ENCODE results near the gene MRPL39. TPM values are rescaled to one million over a fixed set of nuclear protein-coding genes. Genes with fewer than 3 reads are reported as not detected.
"Not testable (repeated sequence)": the region's sequence is repeated elsewhere in the genome, so short reads cannot be mapped to it uniquely, and the experiment has no call there.

The MRPL39 gene
- 26.9 and 31.6 TPM in 2 replicates for total RNA-seq

DNA sequence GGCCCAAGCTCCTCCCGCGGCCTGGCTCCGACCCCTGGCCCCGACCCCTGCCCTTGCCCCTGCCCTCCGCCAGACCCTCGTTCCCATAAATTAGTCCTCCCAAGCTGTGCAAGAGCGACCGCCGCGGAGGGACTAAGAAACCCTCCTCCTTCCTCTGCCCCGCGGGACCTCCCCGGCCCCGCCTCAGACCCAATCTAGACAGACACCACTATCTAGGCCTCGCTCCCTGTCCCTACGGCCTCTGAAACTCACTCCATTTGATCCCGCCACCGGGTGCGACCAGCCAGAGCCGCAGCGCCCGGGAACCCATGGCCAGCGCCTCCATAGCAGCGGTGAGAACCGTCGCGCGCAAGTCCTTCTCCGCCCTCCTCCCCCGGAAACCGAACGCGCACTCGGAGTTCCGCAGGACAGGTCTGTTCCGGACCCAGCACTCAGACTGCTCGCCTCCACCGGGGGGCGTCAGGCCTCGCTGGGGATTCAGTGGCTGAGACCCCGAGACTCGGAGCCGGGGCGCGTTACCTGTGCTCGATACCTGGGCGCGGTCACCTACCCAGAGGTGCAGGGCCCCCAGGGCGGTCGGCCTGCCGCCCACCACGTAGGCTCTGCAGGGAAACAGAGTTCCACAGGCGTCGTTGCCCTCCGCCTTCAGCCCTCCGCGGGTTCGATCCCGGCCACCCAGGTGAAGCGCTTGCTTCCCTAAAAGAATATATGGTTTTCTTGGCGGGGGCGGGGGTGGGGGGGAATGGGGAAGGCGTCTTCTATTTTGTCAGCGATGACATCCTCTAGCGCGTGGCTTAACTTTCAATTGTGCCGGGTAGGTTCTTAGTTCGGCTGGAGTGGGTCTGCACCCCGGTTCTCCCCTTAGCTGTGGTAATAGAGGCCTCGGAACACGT, at the start of gene MRPL39:
TSS of gene MRPL39 (minus strand) at position 331 of the 893 bp plus-strand sequence. CDS start at position 325, 6 bp downstream.
- intact Hi-C loops (cut with micrococcal nuclease) = loop anchor here (1.0 to 5.0 kb wide), 12 partner anchors 32 to 1235 kb away; partner anchors contain the start of genes APP, ATP5PF, GABPA and JAM2

DNA sequence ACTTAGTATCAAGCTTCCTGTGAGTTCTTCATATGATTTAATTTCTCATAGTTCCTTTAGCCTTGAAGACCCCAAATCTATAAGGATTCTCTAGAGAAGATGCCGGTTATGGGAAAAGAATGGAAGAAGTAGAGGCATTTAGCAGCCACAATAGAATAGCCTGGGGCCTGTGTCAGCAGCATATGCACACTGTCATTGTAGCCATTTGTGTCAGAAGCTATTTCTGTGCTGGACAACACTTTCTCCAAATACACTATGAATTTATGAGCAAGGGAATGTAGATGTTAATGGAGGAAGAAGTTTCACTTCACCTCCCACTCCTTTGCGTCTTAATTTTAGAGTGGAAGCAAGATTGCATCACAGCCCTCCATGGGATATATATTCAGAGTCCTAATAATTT, 49.1 kb upstream of the MRPL39 start:
- intact Hi-C loops (cut with micrococcal nuclease) = no loop called here

DNA sequence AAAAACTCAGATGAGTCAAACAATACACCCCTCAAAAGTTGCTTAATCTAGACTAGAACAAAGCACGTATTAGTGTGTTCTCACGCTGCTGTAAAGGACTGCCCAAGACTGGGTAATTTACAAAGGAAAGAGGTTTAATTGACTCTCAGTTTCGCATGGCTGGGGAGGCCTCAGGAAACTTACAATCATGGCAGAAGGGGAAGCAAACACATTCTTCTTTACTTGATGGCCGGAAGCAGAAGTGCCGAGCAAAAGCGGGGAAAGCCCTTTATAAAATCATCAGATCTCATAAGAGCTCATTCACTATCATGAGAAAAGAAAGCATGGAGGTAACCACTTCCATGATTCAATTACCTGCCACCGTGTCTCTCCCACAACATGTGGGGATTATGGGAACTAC, 41.9 kb upstream of the MRPL39 start:
- intact Hi-C loops (cut with micrococcal nuclease) = no loop called here

- intact Hi-C loops (cut with micrococcal nuclease) = no loop called here
Observed at GRCh38 chr21:25647647-25648046, 40.4 kb upstream of the MRPL39 start.

GRCh38 chr21:25646474-25646873, 39.2 kb upstream of the MRPL39 start:
- intact Hi-C loops (cut with micrococcal nuclease) = no loop called here

DNA sequence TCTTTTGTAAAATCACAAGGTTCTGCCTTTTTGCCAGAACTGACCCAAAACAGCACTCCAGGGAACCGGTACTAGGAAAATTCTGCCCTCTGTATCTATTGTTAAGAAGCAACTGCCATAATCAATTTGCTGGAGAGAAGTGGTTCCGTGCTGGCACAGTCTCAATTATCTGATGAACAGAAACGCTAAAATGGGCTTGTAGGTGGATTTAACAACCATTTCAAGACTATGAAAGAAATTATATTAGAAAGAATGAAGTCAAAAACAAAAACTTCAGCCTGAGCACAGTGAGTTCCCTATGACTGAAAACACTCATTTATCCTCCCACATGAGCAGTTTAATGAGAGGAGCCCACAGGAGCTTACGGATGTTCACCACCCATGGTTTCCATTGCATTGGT, 36.2 kb upstream of the MRPL39 start:
- intact Hi-C loops (cut with micrococcal nuclease) = loop anchor here (5.0 kb wide), 1 partner anchor 69 kb away; no protein-coding TSS in a partner anchor

- intact Hi-C loops (cut with micrococcal nuclease) = loop anchor here (5.0 kb wide), 1 partner anchor 71 kb away; no protein-coding TSS in a partner anchor
Observed at GRCh38 chr21:25640943-25641292, 33.6 kb upstream of the MRPL39 start.

DNA sequence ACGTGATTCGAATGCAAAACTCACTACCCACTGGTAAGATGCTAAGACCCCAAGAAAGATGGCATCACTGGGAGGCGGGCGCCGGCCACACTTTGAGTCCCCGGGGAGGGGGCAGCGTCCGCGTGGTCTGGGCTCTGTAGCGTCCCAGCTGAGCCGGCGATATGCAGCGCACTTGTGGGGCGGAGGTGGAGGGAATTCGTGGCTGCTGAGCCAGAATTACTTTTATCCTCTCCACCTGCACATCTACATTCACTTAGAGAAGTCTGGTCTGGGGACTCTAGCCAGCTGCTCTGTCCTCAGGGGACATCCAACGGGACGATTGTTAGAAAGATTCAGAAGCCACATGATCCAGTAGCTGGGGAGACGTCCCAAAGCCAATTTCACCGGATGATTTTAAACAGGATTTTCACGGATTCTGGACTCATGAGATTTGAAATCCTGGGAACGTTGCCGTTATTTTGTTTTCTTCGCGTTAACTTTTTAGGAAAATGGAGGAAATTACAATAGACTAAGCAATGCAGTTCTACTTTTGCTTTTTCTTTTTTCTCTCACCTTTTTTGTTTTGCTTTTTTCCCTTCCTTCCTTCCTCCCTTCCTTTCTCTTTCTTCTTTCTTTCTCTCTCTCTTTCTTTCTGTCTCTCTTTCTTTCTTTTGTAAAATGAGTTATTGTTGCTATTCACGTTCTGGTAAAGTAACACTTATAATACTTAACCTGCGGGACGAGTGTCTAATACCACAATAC, 33.1 kb upstream of the MRPL39 start:
- intact Hi-C loops (cut with micrococcal nuclease) = loop anchor here (5.0 kb wide), 1 partner anchor 72 kb away; no protein-coding TSS in a partner anchor

- intact Hi-C loops (cut with micrococcal nuclease) = loop anchor here (1.0 to 5.0 kb wide), 3 partner anchors 31 to 97 kb away; no protein-coding TSS in a partner anchor
Observed at GRCh38 chr21:25639551-25640201, 32.4 kb upstream of the MRPL39 start.

DNA sequence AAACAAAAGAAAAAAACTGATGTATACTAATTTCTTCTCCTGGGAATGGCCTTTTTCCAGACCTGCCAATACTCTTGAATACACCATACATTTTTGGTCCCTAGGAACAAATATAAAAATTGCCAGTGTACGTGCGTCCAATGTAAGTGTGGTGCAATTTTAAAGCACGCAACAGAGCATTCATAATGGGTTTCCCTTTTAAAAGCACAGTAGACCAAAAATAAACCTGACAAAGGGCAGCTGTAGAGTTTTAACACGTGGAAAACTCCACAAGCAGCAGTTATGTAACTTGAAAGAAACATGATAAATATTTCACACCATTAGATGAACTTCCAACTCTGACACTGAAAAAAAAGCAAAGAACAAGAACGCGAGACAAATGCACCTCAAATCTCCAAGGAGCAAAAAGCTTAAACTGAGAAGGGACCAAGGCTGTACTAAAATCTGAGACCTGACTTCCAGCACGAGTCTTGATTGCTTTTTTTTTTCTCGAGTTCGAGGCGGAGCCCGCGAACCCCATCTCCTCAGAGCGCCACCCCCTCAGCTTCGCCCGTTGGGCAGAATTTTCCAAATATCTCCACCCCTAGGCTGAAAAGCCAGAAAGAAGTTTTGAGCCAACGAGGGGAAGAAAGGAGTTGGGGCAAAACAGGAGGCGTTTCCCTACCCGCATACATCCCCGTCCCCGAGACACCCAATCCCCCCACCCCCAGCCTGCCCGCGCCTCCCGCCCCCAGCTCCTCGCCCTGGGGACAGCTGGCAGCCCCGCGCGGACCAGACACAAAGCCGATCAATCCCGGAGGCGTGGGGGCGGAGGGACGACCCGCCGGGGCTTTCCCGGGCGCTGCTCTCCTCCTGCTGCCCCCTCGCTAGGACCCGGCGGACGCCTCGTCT, 31.6 kb upstream of the MRPL39 start, which contains the start of gene JAM2:
TSS of gene JAM2 (plus strand) at position 599 of the 891 bp plus-strand sequence. CDS start 564 bp downstream, outside the sequence.
- intact Hi-C loops (cut with micrococcal nuclease) = loop anchor here (1.0 kb wide), 2 partner anchors 31 to 97 kb away; no protein-coding TSS in a partner anchor

DNA sequence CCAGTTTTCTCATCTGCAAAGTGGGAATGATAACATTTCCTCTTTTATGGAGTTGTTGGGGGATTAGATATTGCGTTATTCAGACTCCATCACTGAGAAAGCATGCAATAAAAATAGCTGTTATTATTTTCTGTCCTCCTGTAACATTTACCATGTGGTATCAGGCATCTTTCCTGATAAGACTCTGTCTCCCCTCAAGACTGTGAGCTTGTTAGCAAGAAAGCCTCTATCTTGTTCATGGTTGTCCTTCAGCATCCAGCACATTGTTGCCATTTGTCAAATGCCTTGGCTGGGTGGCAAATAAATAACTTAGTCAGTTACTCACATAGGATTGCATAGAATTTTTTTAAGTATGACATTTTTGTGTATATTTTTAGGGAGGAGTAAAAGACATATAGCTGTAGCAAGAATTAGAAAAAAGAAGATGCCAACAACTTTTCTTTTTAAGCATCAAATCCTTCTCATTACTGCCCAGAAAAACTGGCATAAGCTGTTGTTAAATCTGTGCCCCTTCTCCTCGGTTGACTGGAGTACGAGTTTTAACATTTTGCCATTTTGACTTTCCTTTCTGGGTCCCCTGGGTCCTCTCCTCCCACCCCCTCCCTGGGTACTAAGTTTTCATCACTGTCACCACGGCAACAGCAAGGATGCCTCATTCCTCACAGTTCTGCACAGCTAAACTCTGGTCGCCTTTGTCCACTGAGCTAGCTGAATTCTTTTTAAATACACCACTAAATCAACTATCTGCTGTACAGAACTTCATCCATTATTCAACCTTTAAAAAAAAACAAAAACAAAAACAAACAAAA, 30.8 kb upstream of the MRPL39 start:
- intact Hi-C loops (cut with micrococcal nuclease) = no loop called here

DNA sequence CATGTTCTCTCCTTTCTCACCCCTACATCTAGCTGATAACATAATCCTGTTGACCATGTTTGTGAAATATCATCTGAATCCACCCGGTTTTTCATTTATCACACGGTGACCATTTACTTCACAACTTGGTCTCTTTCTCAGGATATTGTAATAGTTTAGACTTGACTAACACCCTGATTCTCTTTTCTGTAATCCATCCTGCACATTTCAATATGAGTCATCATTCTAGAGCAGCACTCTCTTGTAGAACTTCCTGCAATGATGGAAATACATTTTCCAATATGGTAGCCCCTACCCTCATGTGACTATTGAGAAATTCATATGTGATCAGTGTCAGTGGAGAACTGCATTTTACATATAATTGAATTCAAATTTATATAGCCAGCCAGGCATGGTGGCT, 29.4 kb upstream of the MRPL39 start:
- intact Hi-C loops (cut with micrococcal nuclease) = no loop called here

DNA sequence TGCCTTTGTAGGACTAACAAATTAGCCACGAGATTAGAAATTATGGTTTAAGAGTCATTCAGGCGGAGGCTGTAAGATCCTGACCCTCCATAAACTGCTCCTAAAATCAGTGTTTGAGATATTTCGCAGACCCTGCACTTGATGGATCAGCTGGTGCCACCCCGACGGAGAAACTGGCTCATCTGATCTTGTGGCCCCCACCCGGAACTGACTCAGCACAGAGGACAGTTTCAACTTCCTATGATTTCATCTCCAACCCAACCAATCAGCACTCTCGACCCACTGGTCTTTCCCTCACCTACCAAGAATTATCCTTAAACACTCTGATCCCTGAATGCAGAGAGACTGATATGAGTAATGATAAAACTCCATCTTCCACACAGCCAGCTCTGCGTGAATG, 28.0 kb upstream of the MRPL39 start:
- intact Hi-C loops (cut with micrococcal nuclease) = no loop called here

- intact Hi-C loops (cut with micrococcal nuclease) = no loop called here
Observed at GRCh38 chr21:25632296-25632695, 25.0 kb upstream of the MRPL39 start.

DNA sequence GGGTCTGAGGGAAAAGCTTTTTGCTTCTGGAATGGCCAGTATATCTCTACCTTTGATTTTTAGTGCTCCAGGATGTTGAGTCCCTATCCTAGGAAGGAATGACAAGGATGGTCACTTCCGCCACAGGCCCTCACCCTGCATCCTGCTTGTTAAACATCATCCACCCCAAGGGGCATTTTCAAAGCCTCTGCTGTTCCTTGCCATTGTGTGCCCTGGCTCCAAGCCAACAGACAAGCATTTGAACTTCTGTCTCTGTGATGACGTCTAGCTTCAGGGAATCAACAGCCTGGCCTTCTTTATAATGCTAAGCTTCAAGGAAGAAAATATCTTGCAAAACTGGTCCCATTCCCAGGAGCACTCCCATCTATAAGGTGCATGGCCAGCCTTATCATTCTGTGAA, 19.5 kb upstream of the MRPL39 start:
- intact Hi-C loops (cut with micrococcal nuclease) = no loop called here

DNA sequence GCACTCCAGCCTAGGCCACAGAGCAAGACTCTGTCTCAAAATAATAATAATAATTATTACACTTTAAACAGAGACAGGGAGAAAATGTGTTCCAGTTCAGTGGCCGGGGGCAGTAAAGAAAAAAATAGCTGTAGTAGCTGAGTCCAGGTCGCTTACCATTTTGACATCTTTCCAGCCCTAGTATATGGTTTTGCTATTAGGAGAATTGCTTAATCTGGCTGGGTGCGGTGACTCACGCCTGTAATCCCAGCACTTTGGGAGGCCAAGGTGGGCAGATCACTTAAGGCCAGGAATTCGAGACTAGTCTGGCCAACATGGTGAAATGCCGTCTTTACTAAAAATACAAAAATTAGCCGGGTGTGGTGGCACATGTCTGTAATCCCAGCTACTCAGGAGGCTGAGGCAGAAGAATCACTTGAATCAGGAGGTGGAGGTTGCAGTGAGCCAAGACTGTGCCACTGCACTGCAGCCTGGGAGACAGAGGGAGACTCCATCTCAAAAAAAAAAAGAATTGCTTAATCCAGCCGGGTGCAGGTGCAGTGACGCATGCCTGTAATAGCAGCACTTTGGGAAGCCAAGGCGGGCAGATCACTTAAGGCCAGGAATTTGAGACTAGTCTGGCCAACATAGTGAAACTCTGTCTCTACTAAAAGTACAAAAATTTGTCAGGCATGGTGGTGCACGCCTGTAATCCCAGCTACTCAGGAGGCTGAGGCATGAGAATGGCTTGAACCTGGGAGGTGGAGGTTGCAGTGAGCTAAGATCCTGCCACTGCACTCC, 18.7 kb upstream of the MRPL39 start:
- intact Hi-C loops (cut with micrococcal nuclease) = not testable (repeated sequence)

DNA sequence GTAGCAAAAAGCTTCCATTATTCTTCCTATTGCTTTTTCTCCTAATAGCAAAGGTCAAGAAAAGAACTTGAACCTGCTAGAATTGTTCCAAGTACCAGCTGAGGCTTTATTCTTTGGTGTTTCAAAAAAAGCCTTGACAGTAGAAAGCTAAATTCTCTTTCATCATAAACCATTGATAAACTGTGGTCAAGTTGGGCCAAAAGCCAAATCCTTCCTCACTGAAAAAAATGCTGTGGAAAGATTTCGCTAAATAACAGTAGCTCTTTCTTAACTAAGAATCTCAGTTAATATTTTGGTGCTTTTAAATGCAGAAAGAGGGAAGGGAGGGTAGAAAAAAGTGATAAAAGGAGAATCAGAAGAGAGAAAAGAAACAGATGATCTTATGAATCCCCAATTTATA, 17.8 kb upstream of the MRPL39 start:
- intact Hi-C loops (cut with micrococcal nuclease) = no loop called here

GRCh38 chr21:25624511-25624910, 17.2 kb upstream of the MRPL39 start:
- intact Hi-C loops (cut with micrococcal nuclease) = no loop called here

- intact Hi-C loops (cut with micrococcal nuclease) = no loop called here
Observed at GRCh38 chr21:25619198-25619597, 11.9 kb upstream of the MRPL39 start.
